Lower leg skin (tissue), 3 donors: ENCODE measurements around the gene IFT88.

Experiments
- POLR2A ChIP-seq, 2 donors: fragments of 450-650 bp; IDR thresholded peaks; one replicate each; pipeline ENCODE4 v1.6.1; 2016 to 2017; ENCODE audit warnings: antibody characterized with exemption in 2 of 2, mild to moderate bottlenecking in 1 of 2, moderate library complexity in 1 of 2
- TF ChIP-seq, protein P1 (sequence below), 3 donors: fragments of 450-650 bp; IDR thresholded peaks; one replicate each; pipeline ENCODE4 v1.5.1; 2016; ENCODE audit warnings: antibody characterized with exemption in 3 of 3, mild to moderate bottlenecking in 3 of 3, moderate library complexity in 2 of 3

DNA sequence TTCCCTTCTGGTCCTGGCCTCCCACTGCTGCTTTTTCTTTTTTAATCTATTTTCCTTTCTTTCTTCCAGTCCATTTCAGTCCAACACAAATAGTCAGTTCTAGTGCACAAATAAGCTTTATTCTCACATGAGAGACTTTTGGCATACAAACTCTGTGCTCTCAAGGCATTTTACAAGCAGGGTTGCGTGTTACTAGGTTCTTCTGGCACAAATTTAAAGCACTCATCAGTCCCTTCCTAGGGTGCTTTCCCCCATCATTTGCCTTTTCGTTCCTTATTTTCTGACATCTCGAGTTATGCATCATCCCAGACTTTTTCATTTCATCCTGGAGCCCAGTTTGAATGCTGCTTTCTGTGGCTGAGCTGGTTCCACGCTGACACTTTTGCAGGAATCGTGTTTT, 106.8 kb downstream of the IFT88 start:
- TF ChIP-seq, protein P1, sequence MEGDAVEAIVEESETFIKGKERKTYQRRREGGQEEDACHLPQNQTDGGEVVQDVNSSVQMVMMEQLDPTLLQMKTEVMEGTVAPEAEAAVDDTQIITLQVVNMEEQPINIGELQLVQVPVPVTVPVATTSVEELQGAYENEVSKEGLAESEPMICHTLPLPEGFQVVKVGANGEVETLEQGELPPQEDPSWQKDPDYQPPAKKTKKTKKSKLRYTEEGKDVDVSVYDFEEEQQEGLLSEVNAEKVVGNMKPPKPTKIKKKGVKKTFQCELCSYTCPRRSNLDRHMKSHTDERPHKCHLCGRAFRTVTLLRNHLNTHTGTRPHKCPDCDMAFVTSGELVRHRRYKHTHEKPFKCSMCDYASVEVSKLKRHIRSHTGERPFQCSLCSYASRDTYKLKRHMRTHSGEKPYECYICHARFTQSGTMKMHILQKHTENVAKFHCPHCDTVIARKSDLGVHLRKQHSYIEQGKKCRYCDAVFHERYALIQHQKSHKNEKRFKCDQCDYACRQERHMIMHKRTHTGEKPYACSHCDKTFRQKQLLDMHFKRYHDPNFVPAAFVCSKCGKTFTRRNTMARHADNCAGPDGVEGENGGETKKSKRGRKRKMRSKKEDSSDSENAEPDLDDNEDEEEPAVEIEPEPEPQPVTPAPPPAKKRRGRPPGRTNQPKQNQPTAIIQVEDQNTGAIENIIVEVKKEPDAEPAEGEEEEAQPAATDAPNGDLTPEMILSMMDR (IDR thresholded peaks at IDR 0.05): no peak
- no peak for TF ChIP-seq POLR2A (IDR thresholded peaks at IDR 0.05)
